OCI-LY1 (cell line): ENCODE results near the gene CCDC18.

Experiments used
- H2AFZ ChIP-seq: fragments of 200-600 bp; sonication (generic), shearing (Covaris generic); 2 replicates; pipeline ENCODE4 v1.6.0; 2014; ENCODE audit warnings: antibody characterized with exemption, mild to moderate bottlenecking, low read length
- H3F3A ChIP-seq: fragments of 200-600 bp; sonication (generic), shearing (Covaris generic); 2 replicates; pipeline ENCODE4 v1.6.0; 2014; ENCODE audit warnings: mild to moderate bottlenecking, antibody characterized with exemption, low read length, moderate library complexity; ENCODE audit not compliant: insufficient read depth
- H3K27ac ChIP-seq: fragments of 200-600 bp; sonication (generic); 2 replicates; pipeline ENCODE4 v1.5.1; 2014; ENCODE audit warnings: low read length, mixed run types, mild to moderate bottlenecking, low read depth; ENCODE audit not compliant: poor library complexity, severe bottlenecking
- H3K27me3 ChIP-seq: fragments of 200-600 bp; sonication (generic); 2 replicates; pipeline ENCODE4 v1.6.0; 2014; ENCODE audit warnings: antibody characterized with exemption, mild to moderate bottlenecking, low read length, moderate library complexity; ENCODE audit not compliant: insufficient read depth
- H3K36me3 ChIP-seq: fragments of 200-600 bp; sonication (generic); 2 replicates; pipeline ENCODE4 v1.6.1; 2014; ENCODE audit warnings: mild to moderate bottlenecking, antibody characterized with exemption, low read length, moderate library complexity, mixed read lengths; ENCODE audit not compliant: insufficient read depth
- H3K4me1 ChIP-seq: fragments of 200-600 bp; sonication (generic); 2 replicates; pipeline ENCODE4 v1.5.1; 2014; ENCODE audit warnings: mild to moderate bottlenecking, low read length, moderate library complexity; ENCODE audit not compliant: insufficient read depth, severe bottlenecking
- H3K4me2 ChIP-seq: fragments of 200-600 bp; sonication (generic), shearing (Covaris generic); 2 replicates; pipeline ENCODE4 v1.6.1; 2014; ENCODE audit warnings: low read length
- H3K4me3 ChIP-seq: fragments of 200-600 bp; sonication (generic); 2 replicates; pipeline ENCODE4 v1.5.1; 2014; ENCODE audit warnings: low read length, low read depth, mild to moderate bottlenecking, mixed read lengths; ENCODE audit not compliant: poor library complexity, severe bottlenecking
- H3K79me2 ChIP-seq: fragments of 200-600 bp; shearing (Covaris generic); 2 replicates; pipeline ENCODE4 v1.6.1; 2016; ENCODE audit warnings: mixed run types, low read length, mixed read lengths; ENCODE audit not compliant: insufficient read depth
- H3K9ac ChIP-seq: fragments of 200-600 bp; sonication (generic), shearing (Covaris generic); 2 replicates; pipeline ENCODE4 v1.6.1; 2014; ENCODE audit warnings: mild to moderate bottlenecking, low read length, mixed read lengths
- H3K9me2 ChIP-seq: fragments of 200-600 bp; sonication (generic), shearing (Covaris generic); 2 replicates; pipeline ENCODE4 v1.6.1; 2014; ENCODE audit warnings: low read depth, mild to moderate bottlenecking, low read length, mixed read lengths
- H3K9me3 ChIP-seq: fragments of 200-600 bp; shearing (Covaris generic); 2 replicates; pipeline ENCODE4 v1.6.1; 2014; ENCODE audit warnings: low read length, mixed read lengths
- H4K20me1 ChIP-seq: fragments of 200-600 bp; sonication (generic), shearing (Covaris generic); 2 replicates; pipeline ENCODE4 v1.6.0; 2016; ENCODE audit warnings: mild to moderate bottlenecking, low read length; ENCODE audit not compliant: insufficient read depth
- EZH2 ChIP-seq: fragments of 200-600 bp; sonication (generic), shearing (Covaris generic); IDR thresholded peaks from 2 replicates; pipeline ENCODE4 v1.8.0; 2017; ENCODE audit warnings: borderline replicate concordance, mixed run types, mild to moderate bottlenecking, antibody characterized with exemption, low read length, moderate library complexity, mixed read lengths
- TF ChIP-seq, protein P1 (sequence below): fragments of 200-600 bp; sonication (generic), shearing (Covaris generic); IDR thresholded peaks from 2 replicates; pipeline ENCODE4 v1.5.1; 2017; ENCODE audit warnings: mild to moderate bottlenecking, antibody characterized with exemption, low read length, moderate library complexity, mixed read lengths

The CCDC18 gene

DNA sequence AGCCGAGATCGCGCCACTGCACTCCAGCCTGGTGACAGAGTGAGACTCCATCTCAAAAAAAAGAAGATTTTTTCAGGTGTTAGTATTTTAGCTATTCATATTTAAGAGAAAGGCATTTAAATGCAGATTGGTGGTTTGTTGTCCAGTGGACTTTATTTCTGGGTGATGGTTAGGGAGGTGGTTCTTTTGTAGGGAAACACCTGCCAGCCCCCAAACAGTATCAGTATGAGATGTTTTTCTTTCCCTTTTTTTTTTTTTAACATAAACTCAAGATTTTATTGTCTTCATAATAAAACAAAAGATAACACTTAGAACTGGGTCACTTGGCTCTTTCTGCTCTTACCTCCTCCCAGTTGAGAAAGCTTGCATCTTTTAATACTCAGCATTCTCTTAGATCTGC, 9.9 kb downstream of the CCDC18 start:
- Histone ChIP-seq H3F3A (no peaks in the 10 kb centered on the region), H3K27ac (no peak overlapping the region), H3K27me3 (no peaks in the 10 kb centered on the region), H3K9me3 (no peaks in the 10 kb centered on the region), H4K20me1 (no peaks in the 10 kb centered on the region), H2AFZ (no peak overlapping the region), H3K9me2 (no peaks in the 10 kb centered on the region), H3K4me3 (no peak overlapping the region), H3K4me1 (peaks cover 24% of the 10 kb centered on the region), H3K9ac (no peak overlapping the region), H3K79me2 (0 out of 2 replicates have a peak, but pooled peaks cover 4% of the 10 kb centered on the region), H3K4me2 (no peak overlapping the region), H3K36me3 (peaks cover 74% of the 10 kb centered on the region)
- no peak for TF ChIP-seq EZH2
- TF ChIP-seq, protein P1, sequence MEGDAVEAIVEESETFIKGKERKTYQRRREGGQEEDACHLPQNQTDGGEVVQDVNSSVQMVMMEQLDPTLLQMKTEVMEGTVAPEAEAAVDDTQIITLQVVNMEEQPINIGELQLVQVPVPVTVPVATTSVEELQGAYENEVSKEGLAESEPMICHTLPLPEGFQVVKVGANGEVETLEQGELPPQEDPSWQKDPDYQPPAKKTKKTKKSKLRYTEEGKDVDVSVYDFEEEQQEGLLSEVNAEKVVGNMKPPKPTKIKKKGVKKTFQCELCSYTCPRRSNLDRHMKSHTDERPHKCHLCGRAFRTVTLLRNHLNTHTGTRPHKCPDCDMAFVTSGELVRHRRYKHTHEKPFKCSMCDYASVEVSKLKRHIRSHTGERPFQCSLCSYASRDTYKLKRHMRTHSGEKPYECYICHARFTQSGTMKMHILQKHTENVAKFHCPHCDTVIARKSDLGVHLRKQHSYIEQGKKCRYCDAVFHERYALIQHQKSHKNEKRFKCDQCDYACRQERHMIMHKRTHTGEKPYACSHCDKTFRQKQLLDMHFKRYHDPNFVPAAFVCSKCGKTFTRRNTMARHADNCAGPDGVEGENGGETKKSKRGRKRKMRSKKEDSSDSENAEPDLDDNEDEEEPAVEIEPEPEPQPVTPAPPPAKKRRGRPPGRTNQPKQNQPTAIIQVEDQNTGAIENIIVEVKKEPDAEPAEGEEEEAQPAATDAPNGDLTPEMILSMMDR: no peak

DNA sequence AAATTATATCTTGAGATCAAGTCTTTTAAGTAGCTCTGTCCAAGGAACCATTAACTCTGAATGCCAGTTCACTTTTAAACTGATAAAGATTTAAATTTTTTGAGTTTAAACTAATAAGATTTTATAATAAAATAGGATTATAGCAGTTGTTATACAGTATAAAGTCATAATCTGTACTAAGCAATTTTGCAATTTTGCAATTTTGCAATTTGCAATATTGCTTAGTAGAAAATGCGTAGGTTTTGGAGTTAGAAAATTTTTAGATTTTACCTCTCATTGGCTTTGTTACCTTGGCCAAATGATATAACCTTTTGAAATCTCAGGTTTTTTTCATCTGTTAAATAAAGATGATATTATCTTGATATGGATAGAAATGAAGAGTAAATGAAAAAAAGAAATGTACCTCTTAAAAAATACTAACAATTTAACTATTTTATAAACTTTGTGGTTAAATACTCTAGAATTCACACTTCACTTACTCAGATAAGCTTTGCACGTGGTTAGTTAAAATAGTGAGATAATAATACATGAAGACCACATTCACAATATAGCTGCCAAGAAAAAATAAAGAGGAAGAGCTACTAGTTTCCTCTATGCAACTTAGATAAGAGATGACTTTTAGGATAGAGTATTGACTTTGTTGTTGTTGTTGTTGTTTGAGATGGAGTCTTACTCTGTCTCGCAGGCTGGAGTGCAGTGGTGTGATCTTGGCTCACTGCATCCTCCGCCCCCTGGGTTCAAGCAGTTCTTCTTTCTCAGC, 13.9 kb downstream of the CCDC18 start:
- peaks cover 84% of the 10 kb centered on the region for H3K36me3 ChIP-seq
- no peak for TF ChIP-seq EZH2
- TF ChIP-seq, protein P1: no peak

DNA sequence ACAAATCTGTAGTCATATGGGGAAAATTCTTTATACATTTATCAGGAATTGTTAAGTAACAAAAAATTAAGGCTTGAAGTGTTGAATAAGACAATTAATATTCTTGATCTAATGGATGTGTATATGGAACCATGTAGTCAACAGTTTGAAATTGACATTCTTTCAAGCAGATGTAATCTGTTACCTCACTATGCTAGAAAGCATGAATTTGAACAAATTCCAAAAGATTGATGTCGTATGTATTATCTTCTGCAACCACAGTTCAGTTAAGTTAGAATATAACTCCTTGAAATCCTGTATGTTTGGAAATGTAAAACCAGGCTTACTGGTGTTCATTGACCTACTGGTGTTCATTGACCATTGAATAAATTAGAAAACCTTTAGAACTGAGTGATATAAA, 16.1 kb downstream of the CCDC18 start:
- H3K4me3 ChIP-seq: no peak overlapping the region
- H4K20me1 ChIP-seq: no peaks in the 10 kb centered on the region
- H2AFZ ChIP-seq: no peak overlapping the region
- no peaks in the 10 kb centered on the region for H3K27me3 ChIP-seq
- no peak overlapping the region for H3K4me2 ChIP-seq
- no peak overlapping the region for H3K9ac ChIP-seq
- no peaks in the 10 kb centered on the region for H3F3A ChIP-seq
- no peaks in the 10 kb centered on the region for H3K4me1 ChIP-seq
- no peaks in the 10 kb centered on the region for H3K9me2 ChIP-seq
- no peaks in the 10 kb centered on the region for H3K9me3 ChIP-seq
- H3K27ac ChIP-seq: no peak overlapping the region
- no peaks in the 10 kb centered on the region for H3K79me2 ChIP-seq
- H3K36me3 ChIP-seq: peaks cover 69% of the 10 kb centered on the region
- no peak for TF ChIP-seq EZH2
- TF ChIP-seq, protein P1: no peak

More for the DNA sequence above, 13.9 kb downstream of the CCDC18 start:
- Histone ChIP-seq H4K20me1 (no peaks in the 10 kb centered on the region), H3K27ac (no peak overlapping the region), H3F3A (no peaks in the 10 kb centered on the region), H3K79me2 (no peaks in the 10 kb centered on the region), H3K9me3 (no peaks in the 10 kb centered on the region), H2AFZ (no peak overlapping the region), H3K4me1 (no peaks in the 10 kb centered on the region), H3K4me2 (no peak overlapping the region), H3K9ac (no peak overlapping the region), H3K27me3 (no peaks in the 10 kb centered on the region), H3K4me3 (no peak overlapping the region), H3K9me2 (no peaks in the 10 kb centered on the region)
